ENCODE measurements around the gene CYB5R4. TPM values are rescaled to one million over a fixed set of nuclear protein-coding genes. Genes with fewer than 3 reads are reported as not detected.

CYB5R4 gene
- total RNA-seq, 1 experiment from 2014 or later = 16.5 TPM

GRCh38 chr6:83952830-83953229, 93.3 kb downstream of the CYB5R4 start:
- DNase-seq (ENCODE audit: low read depth, low spot score) = no peak
- in situ Hi-C loops (cut with HindIII; ENCODE audit: low pct_unique_long_range_greater_than_20kb, low sequenced_read_pairs) = no loop called here

- in situ Hi-C loops (cut with HindIII; ENCODE audit: low pct_unique_long_range_greater_than_20kb, low sequenced_read_pairs) = no loop called here
- no peak for DNase-seq (ENCODE audit: low read depth, low spot score)
These were observed 94.9 kb downstream of the CYB5R4 start for GRCh38 chr6:83954371-83954770.

GRCh38 chr6:83958241-83958685, 98.8 kb downstream of the CYB5R4 start:
- in situ Hi-C loops (cut with HindIII; ENCODE audit: low pct_unique_long_range_greater_than_20kb, low sequenced_read_pairs) = no loop called here
- no peak for DNase-seq (ENCODE audit: low read depth, low spot score)

GRCh38 chr6:83960664-83961063, 101.2 kb downstream of the CYB5R4 start:
- DNase-seq (ENCODE audit: low read depth, low spot score) = no peak

GRCh38 chr6:83962582-83962981, 103.1 kb downstream of the CYB5R4 start:
- DNase-seq (ENCODE audit: low read depth, low spot score) = no peak
- in situ Hi-C loops (cut with HindIII; ENCODE audit: low pct_unique_long_range_greater_than_20kb, low sequenced_read_pairs) = no loop called here

More at GRCh38 chr6:83960664-83961063, 101.2 kb downstream of the CYB5R4 start:
- in situ Hi-C loops (cut with HindIII; ENCODE audit: low pct_unique_long_range_greater_than_20kb, low sequenced_read_pairs) = no loop called here

- in situ Hi-C loops (cut with HindIII; ENCODE audit: low pct_unique_long_range_greater_than_20kb, low sequenced_read_pairs) = no loop called here
- no peak for DNase-seq (ENCODE audit: low read depth, low spot score)
These were observed 107.0 kb downstream of the CYB5R4 start for GRCh38 chr6:83966539-83966938.

- in situ Hi-C loops (cut with HindIII; ENCODE audit: low pct_unique_long_range_greater_than_20kb, low sequenced_read_pairs) = no loop called here
- no peak for DNase-seq (ENCODE audit: low read depth, low spot score)
These were observed 111.1 kb downstream of the CYB5R4 start for GRCh38 chr6:83970582-83970981.

GRCh38 chr6:83974409-83975050, 115.0 kb downstream of the CYB5R4 start:
- in situ Hi-C loops (cut with HindIII; ENCODE audit: low pct_unique_long_range_greater_than_20kb, low sequenced_read_pairs) = no loop called here
- DNase-seq (ENCODE audit: low read depth, low spot score) = no peak

- in situ Hi-C loops (cut with HindIII; ENCODE audit: low pct_unique_long_range_greater_than_20kb, low sequenced_read_pairs) = no loop called here
- no peak for DNase-seq (ENCODE audit: low read depth, low spot score)
These were observed 116.7 kb downstream of the CYB5R4 start for GRCh38 chr6:83976037-83976755.

GRCh38 chr6:83976871-83977270, 117.4 kb downstream of the CYB5R4 start:
- in situ Hi-C loops (cut with HindIII; ENCODE audit: low pct_unique_long_range_greater_than_20kb, low sequenced_read_pairs) = no loop called here
- DNase-seq (ENCODE audit: low read depth, low spot score) = no peak

- DNase-seq (ENCODE audit: low read depth, low spot score) = no peak
- in situ Hi-C loops (cut with HindIII; ENCODE audit: low pct_unique_long_range_greater_than_20kb, low sequenced_read_pairs) = no loop called here
These were observed 118.8 kb downstream of the CYB5R4 start for GRCh38 chr6:83978324-83978734.

GRCh38 chr6:83978997-83979396, 119.5 kb downstream of the CYB5R4 start:
- no peak for DNase-seq (ENCODE audit: low read depth, low spot score)
- in situ Hi-C loops (cut with HindIII; ENCODE audit: low pct_unique_long_range_greater_than_20kb, low sequenced_read_pairs) = no loop called here

GRCh38 chr6:83984411-83984810, 124.9 kb downstream of the CYB5R4 start:
- no peak for DNase-seq (ENCODE audit: low read depth, low spot score)
- in situ Hi-C loops (cut with HindIII; ENCODE audit: low pct_unique_long_range_greater_than_20kb, low sequenced_read_pairs) = no loop called here

- no peak for DNase-seq (ENCODE audit: low read depth, low spot score)
- in situ Hi-C loops (cut with HindIII; ENCODE audit: low pct_unique_long_range_greater_than_20kb, low sequenced_read_pairs) = no loop called here
These were observed 125.8 kb downstream of the CYB5R4 start for GRCh38 chr6:83985308-83985713.

- in situ Hi-C loops (cut with HindIII; ENCODE audit: low pct_unique_long_range_greater_than_20kb, low sequenced_read_pairs) = no loop called here
- no peak for DNase-seq (ENCODE audit: low read depth, low spot score)
These were observed 126.2 kb downstream of the CYB5R4 start for GRCh38 chr6:83985715-83986114.

GRCh38 chr6:83998021-83998584, 138.6 kb downstream of the CYB5R4 start:
- no peak for DNase-seq (ENCODE audit: low read depth, low spot score)

GRCh38 chr6:84001119-84001518, 141.6 kb downstream of the CYB5R4 start:
- DNase-seq (ENCODE audit: low read depth, low spot score) = no peak
- in situ Hi-C loops (cut with HindIII; ENCODE audit: low pct_unique_long_range_greater_than_20kb, low sequenced_read_pairs) = no loop called here

More at GRCh38 chr6:83998021-83998584, 138.6 kb downstream of the CYB5R4 start:
- in situ Hi-C loops (cut with HindIII; ENCODE audit: low pct_unique_long_range_greater_than_20kb, low sequenced_read_pairs) = no loop called here

- in situ Hi-C loops (cut with HindIII; ENCODE audit: low pct_unique_long_range_greater_than_20kb, low sequenced_read_pairs) = no loop called here
- DNase-seq (ENCODE audit: low read depth, low spot score) = no peak
These were observed 142.7 kb downstream of the CYB5R4 start for GRCh38 chr6:84002226-84002625.

- in situ Hi-C loops (cut with HindIII; ENCODE audit: low pct_unique_long_range_greater_than_20kb, low sequenced_read_pairs) = no loop called here
These were observed 143.6 kb downstream of the CYB5R4 start for GRCh38 chr6:84003131-84003530.

More at GRCh38 chr6:84003131-84003530, 143.6 kb downstream of the CYB5R4 start:
- DNase-seq (ENCODE audit: low read depth, low spot score) = no peak

Data from SK-MEL-5 (cell line).